ENCODE measurements around the gene CORO7. TPM values are rescaled to one million over a fixed set of nuclear protein-coding genes. Genes with fewer than 3 reads are reported as not detected.

CORO7 gene
- polyA plus RNA-seq, 1 of the 3 experiments (the other 2 are of a cell fraction), result 25.8 TPM

GRCh38 chr16:4399001-4399730 is 17.2 kb downstream of the CORO7 start:
- Histone ChIP-seq H4K20me1 (ENCODE audit: insufficient read depth) (no peaks in the 10 kb centered on the region), H3K79me2 (ENCODE audit: insufficient read depth) (no peaks in the 10 kb centered on the region), H3K4me2 (no peak overlapping the region), H3K27me3 (ENCODE audit: insufficient read depth) (no peaks in the 10 kb centered on the region), H2AFZ (ENCODE audit: low read depth) (no peak overlapping the region), H3K4me1 (ENCODE audit: control insufficient read depth in 1 of 2, insufficient read depth in 2 of 2, low read depth in 1 of 2, low read length in 1 of 2) (peaks cover 0 to 24% of the 10 kb centered on the region in 2 experiments; a peak in 1 of 4 replicates), H3K9me3 (no peaks in the 10 kb centered on the region), H3K4me3 (ENCODE audit: low read depth in 2 of 2, low read length in 1 of 2) (no peak overlapping the region), H3K36me3 (replicated peaks in 1 of 2; ENCODE audit: control insufficient read depth in 1 of 2, insufficient read depth in 2 of 2, low read length in 1 of 2) (no peaks in the 10 kb centered on the region), H3K27ac (ENCODE audit: low read depth in 2 of 2, low read length in 1 of 2) (no peak overlapping the region), H3K9ac (no peak overlapping the region), H3K9me2 (no peaks in the 10 kb centered on the region), H3F3A (replicated peaks; ENCODE audit: insufficient read depth) (peaks cover 7% of the 10 kb centered on the region)
- TF ChIP-seq MXI1 (IDR thresholded peaks at IDR 0.05; ENCODE audit: low read depth, low read length) (no peak), MAX (IDR thresholded peaks at IDR 0.05; ENCODE audit: low read depth) (no peak), TAF1 (IDR thresholded peaks at IDR 0.05; ENCODE audit: borderline replicate concordance, low read depth, low read length) (no peak), MEF2A (IDR thresholded peaks at IDR 0.05; ENCODE audit: borderline replicate concordance, low read depth) (no peak), POLR2AphosphoS5 (IDR thresholded peaks at IDR 0.05; ENCODE audit: low read depth, low read length) (no peak), ELF1 (IDR thresholded peaks at IDR 0.05) (no peak), SIN3A (IDR thresholded peaks at IDR 0.05; ENCODE audit: borderline replicate concordance, low read depth, low read length) (no peak), ZBTB33 (IDR thresholded peaks at IDR 0.05; ENCODE audit: borderline replicate concordance, low read depth) (no peak), CTCF (IDR thresholded peaks at IDR 0.05) (no peak), GABPA (IDR thresholded peaks at IDR 0.05; ENCODE audit: low read depth) (no peak), IRF3 (IDR thresholded peaks at IDR 0.05; ENCODE audit: low read depth, low read length) (no peak), FOXM1 (IDR thresholded peaks at IDR 0.05; ENCODE audit: low read depth) (no peak), TCF12 (IDR thresholded peaks at IDR 0.05) (no peak), USF1 (IDR thresholded peaks at IDR 0.05; ENCODE audit: borderline replicate concordance, low read depth) (no peak)
- no peak for DNase-seq
- WGBS (ENCODE audit: low lambda C conversion rate), result 95% methylated on average over 9 of the region's 9 CpGs
- POLR2A ChIA-PET, result no interaction called here
- CTCF ChIA-PET, result interaction anchor here (7.0 to 9.3 kb wide), 4 partner anchors 16 to 48 kb away, joined by 189 to 558 read pairs (median 252); partner anchors contain the start of genes CORO7, PAM16 and VASN

All from SK-N-SH (cell line).